ENCODE data around the gene COPE.
A peak's percentile ranks its signal among the peaks of the same experiment; 100 is the strongest.

DNA sequence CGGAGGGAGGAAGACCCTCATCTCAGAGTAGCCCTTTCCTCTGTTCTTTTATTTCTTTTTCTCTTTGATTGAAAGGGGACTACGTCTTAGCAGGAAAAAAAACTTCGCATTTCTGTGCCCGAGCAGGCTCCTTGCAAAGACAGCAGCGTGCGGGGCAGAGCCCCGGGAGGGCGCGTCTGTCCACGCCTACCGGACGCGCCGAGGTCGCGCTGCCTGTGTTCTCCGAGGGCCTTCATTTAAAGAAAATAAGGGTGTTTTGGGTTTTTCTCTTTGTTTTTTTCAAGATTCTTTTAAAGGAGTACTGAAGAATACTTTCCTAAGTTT lies 52.4 kb downstream of the COPE start:
- TF ChIP-seq, protein P1, sequence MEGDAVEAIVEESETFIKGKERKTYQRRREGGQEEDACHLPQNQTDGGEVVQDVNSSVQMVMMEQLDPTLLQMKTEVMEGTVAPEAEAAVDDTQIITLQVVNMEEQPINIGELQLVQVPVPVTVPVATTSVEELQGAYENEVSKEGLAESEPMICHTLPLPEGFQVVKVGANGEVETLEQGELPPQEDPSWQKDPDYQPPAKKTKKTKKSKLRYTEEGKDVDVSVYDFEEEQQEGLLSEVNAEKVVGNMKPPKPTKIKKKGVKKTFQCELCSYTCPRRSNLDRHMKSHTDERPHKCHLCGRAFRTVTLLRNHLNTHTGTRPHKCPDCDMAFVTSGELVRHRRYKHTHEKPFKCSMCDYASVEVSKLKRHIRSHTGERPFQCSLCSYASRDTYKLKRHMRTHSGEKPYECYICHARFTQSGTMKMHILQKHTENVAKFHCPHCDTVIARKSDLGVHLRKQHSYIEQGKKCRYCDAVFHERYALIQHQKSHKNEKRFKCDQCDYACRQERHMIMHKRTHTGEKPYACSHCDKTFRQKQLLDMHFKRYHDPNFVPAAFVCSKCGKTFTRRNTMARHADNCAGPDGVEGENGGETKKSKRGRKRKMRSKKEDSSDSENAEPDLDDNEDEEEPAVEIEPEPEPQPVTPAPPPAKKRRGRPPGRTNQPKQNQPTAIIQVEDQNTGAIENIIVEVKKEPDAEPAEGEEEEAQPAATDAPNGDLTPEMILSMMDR (IDR thresholded peaks at IDR 0.05 in 8 of 11, conservative IDR thresholded peaks at IDR 0.05 in 3 of 11), result peak in 5 of 11 experiments; percentile 0 to 66 (median 48)
- no peak for TF ChIP-seq POLR2A (IDR thresholded peaks at IDR 0.05)

All from spleen (tissue), 7 donors.